Ovary (tissue), 9 donors: ENCODE data around the gene DNAJC22. TPM values are rescaled to one million over a fixed set of nuclear protein-coding genes. Genes with fewer than 3 reads are reported as not detected.
A peak's percentile ranks its signal among the peaks of the same experiment; 100 is the strongest.

Experiments used
- DNase-seq, 5 donors: peaks; one replicate each; pipeline ENCODE4 v3.0.0-alpha.2; 2019 to 2020
- H3K27ac ChIP-seq, 2 donors: fragments of 200-600 bp; one replicate each; pipeline versions ENCODE4 v1.5.1 to v1.8.0; 2019 to 2022
- H3K27me3 ChIP-seq: fragments of 200-600 bp; one replicate; pipeline ENCODE4 v1.8.0; 2022
- H3K36me3 ChIP-seq: fragments of 200-600 bp; sonication (generic); one replicate; pipeline ENCODE4 v1.5.1; 2019
- H3K4me1 ChIP-seq: one replicate; pipeline ENCODE4 v1.8.1; 2013; ENCODE audit warnings: mild to moderate bottlenecking, moderate library complexity; ENCODE audit not compliant: insufficient read depth
- H3K4me3 ChIP-seq: fragments of 200-600 bp; sonication (generic); one replicate; pipeline ENCODE4 v1.5.1; 2017
- H3K9me3 ChIP-seq, 2 donors: fragments of 200-600 bp in 1 of 2; sonication (generic) in 1 of 2; one replicate each; pipeline versions ENCODE4 v1.5.1 to v1.8.1; 2013 to 2019; ENCODE audit warnings: mild to moderate bottlenecking in 1 of 2, moderate library complexity in 1 of 2
- CTCF ChIP-seq, 3 donors: fragments of 450-650 bp in 2 of 3; fragments of 200-600 bp in 1 of 3; IDR thresholded peaks; one replicate each; pipeline versions ENCODE4 v1.5.1 to v1.8.0; 2016 to 2022; ENCODE audit warnings: antibody characterized with exemption in 3 of 3, mild to moderate bottlenecking in 1 of 3
- EP300 ChIP-seq: sonication (generic); formaldehyde crosslinking; IDR thresholded peaks from one replicate; pipeline ENCODE4 v1.6.1; 2017; ENCODE audit warnings: antibody characterized with exemption
- POLR2A ChIP-seq: fragments of 450-650 bp; IDR thresholded peaks from one replicate; pipeline ENCODE4 v1.6.1; 2017; ENCODE audit warnings: antibody characterized with exemption, mild to moderate bottlenecking, moderate library complexity
- WGBS, 3 donors: extraction: QIAGEN DNeasy Blood & Tissue Kit in 1 of 3; methylation state at CpG; one replicate each; pipeline versions ENCODE4 v1.1.5 to v1.1.7; 2013 to 2017; 5-methylcytosine and 5-hydroxymethylcytosine counted together
- intact Hi-C, 4 donors: fragments of 100-400 bp; cut with DNase I; formaldehyde crosslinking; loops; one replicate each; pipeline versions ENCODE4 v1.11.0 to v1.15.1; 2022 to 2023
- polyA plus RNA-seq, 2 donors: library from polyadenylated mRNA; stranded (reverse); fragments of 200-250 nt in 1 of 2; fragments of 350-450 nt in 1 of 2; fragmentation: Illumina TruSeq in 1 of 2; extraction: RNeasy Lipid Tissue Mini Kit (QIAGEN cat#74804) in 1 of 2; gene quantifications; one replicate each; pipeline ENCODE4 v1.2.3, GENCODE V29; 2013 to 2014
- total RNA-seq, 7 donors: library from RNA; depleted of rRNA in 2 of 7; stranded (reverse); fragments of >200 nt in 2 of 7; fragmentation: NEBNext Ultra II Directional in 3 of 7; extraction: Animal tissue kit (Norgen Biotek cat#: 25700) in 3 of 7; gene quantifications; one replicate each; pipeline versions ENCODE4 v1.1.0 to v1.2.4, GENCODE V29; 2016 to 2023
- donor health status: DM: no; HTN: no; CAD: no; lungs with moderate emphysema.
- donor health status: DM: no; HTN: no; CAD: no.
- donor health status: Bipolar disorder and iron deficiency.
- donor health status: DM: yes; HTN: yes; CAD: no.
- donor health status: DM: no; HTN: no; CAD: no.
- donor health status: DM: yes; HTN: yes; CAD: no.

DNAJC22 gene
- total and polyA plus RNA-seq, 9 donors = 0.30 to 3.4 (median 0.47) TPM; not detected in 2

- TF ChIP-seq CTCF (IDR thresholded peaks at IDR 0.05) (no peak), POLR2A (no peak), EP300 (no peak)
- H3K27me3 ChIP-seq = peaks cover 22% of the 10 kb centered on the region
- H3K27ac ChIP-seq = no peak overlapping the region
- no peak for DNase-seq
- no peak overlapping the region for H3K4me3 ChIP-seq
- H3K36me3 ChIP-seq = no peaks in the 10 kb centered on the region
- H3K9me3 ChIP-seq = no peaks in the 10 kb centered on the region
- peaks cover 16% of the 10 kb centered on the region for H3K4me1 ChIP-seq
- WGBS, 3 donors = 25 to 35% (median 33%) methylated on average over 13 to 15 of the region's 15 CpGs
- intact Hi-C loops = loop anchor here in 2 of 4 donors (5.0 to 10.0 kb wide), 2 partner anchors 170 to 173 kb away; no protein-coding TSS in a partner anchor
Measured at GRCh38 chr12:49344486-49345050, 2.1 kb upstream of the DNAJC22 start.

- H3K9me3 ChIP-seq = no peaks in the 10 kb centered on the region
- no peak overlapping the region for H3K27ac ChIP-seq
- 1 to 2% (median 1%) methylated on average over 67 to 70 of the region's 70 CpGs for WGBS, 3 donors
- peak in 1 of 5 donors; percentile 29 for DNase-seq
- peaks cover 22% of the 10 kb centered on the region for H3K27me3 ChIP-seq
- H3K4me1 ChIP-seq = peaks cover 16% of the 10 kb centered on the region
- TF ChIP-seq POLR2A (no peak), EP300 (no peak), CTCF (IDR thresholded peaks at IDR 0.05) (no peak)
- peak overlapping the region; percentile 13 for H3K4me3 ChIP-seq
- H3K36me3 ChIP-seq = no peaks in the 10 kb centered on the region
- intact Hi-C loops = loop anchor here in 2 of 4 donors (5.0 to 10.0 kb wide), 2 partner anchors 170 to 172 kb away; no protein-coding TSS in a partner anchor
Measured at GRCh38 chr12:49345051-49345824, 1.4 kb upstream of the DNAJC22 start.

- Histone ChIP-seq H3K4me1 (peaks cover 16% of the 10 kb centered on the region), H3K4me3 (peak overlapping the region; percentile 13), H3K36me3 (no peaks in the 10 kb centered on the region), H3K9me3 (no peaks in the 10 kb centered on the region), H3K27me3 (peaks cover 22% of the 10 kb centered on the region), H3K27ac (no peak overlapping the region)
- TF ChIP-seq POLR2A (no peak), EP300 (no peak), CTCF (IDR thresholded peaks at IDR 0.05) (no peak)
- intact Hi-C loops = loop anchor here in 2 of 4 donors (5.0 to 10.0 kb wide), 2 partner anchors 169 to 171 kb away; no protein-coding TSS in a partner anchor
- whole genome bisulfite sequencing, 3 donors = 2 to 3% (median 3%) methylated on average over 61 of the region's 61 CpGs
- DNase-seq = peak in 1 of 5 donors; percentile 14
Measured at GRCh38 chr12:49345825-49346658, 646 bp upstream of the DNAJC22 start.
